NT2/D1 (cell line): ENCODE measurements around the gene MYO5A.

Experiments
- DNase-seq: peaks from one replicate; pipeline ENCODE4 v3.0.0-alpha.2; 2011; ENCODE audit warnings: low read depth, low spot score
- H3K27me3 ChIP-seq: 2 replicates; pipeline ENCODE4 v1.6.0; 2011; ENCODE audit warnings: mild to moderate bottlenecking; ENCODE audit not compliant: insufficient read length, insufficient read depth
- H3K36me3 ChIP-seq: 2 replicates; pipeline ENCODE4 v1.6.1; 2011; ENCODE audit warnings: mild to moderate bottlenecking, low read length, mixed read lengths; ENCODE audit not compliant: insufficient read depth, insufficient read length
- H3K4me1 ChIP-seq: 2 replicates; pipeline ENCODE4 v1.5.1; 2011; ENCODE audit not compliant: insufficient read depth, insufficient read length
- H3K4me3 ChIP-seq: 2 replicates; pipeline ENCODE4 v1.5.1; 2011; ENCODE audit warnings: low read depth; ENCODE audit not compliant: insufficient read length
- H3K9ac ChIP-seq: 2 replicates; pipeline ENCODE4 v1.6.0; 2011; ENCODE audit warnings: low read depth; ENCODE audit not compliant: insufficient read length
- H3K9me3 ChIP-seq: 2 replicates; pipeline ENCODE4 v1.5.1; 2011; ENCODE audit warnings: mild to moderate bottlenecking, low read length; ENCODE audit not compliant: insufficient read depth
- SUZ12 ChIP-seq: IDR thresholded peaks from 2 replicates; pipeline ENCODE4 v1.6.1; 2011; ENCODE audit not compliant: insufficient read length, insufficient read depth; ENCODE audit errors: extremely low read depth
- YY1 ChIP-seq: IDR thresholded peaks from 2 replicates; pipeline ENCODE4 v1.6.1; 2011; ENCODE audit not compliant: insufficient read length, insufficient read depth
- ZNF274 ChIP-seq: IDR thresholded peaks from 2 replicates; pipeline ENCODE4 v1.6.1; 2011; ENCODE audit warnings: mild to moderate bottlenecking, low read depth, low read length

The MYO5A gene

GRCh38 chr15:52277575-52277974 is 251.1 kb downstream of the MYO5A start:
- TF ChIP-seq YY1 (no peak), SUZ12 (no peak), ZNF274 (no peak)
- H3K27me3 ChIP-seq, result no peaks in the 10 kb centered on the region
- H3K36me3 ChIP-seq, result peaks cover 5% of the 10 kb centered on the region
- no peak for DNase-seq
- H3K4me1 ChIP-seq, result no peaks in the 10 kb centered on the region
- no peaks in the 10 kb centered on the region for H3K9me3 ChIP-seq
- H3K4me3 ChIP-seq, result no peak overlapping the region
- H3K9ac ChIP-seq, result peak overlapping the region; percentile 10

- TF ChIP-seq ZNF274 (no peak), SUZ12 (no peak)
- no peaks in the 10 kb centered on the region for H3K9me3 ChIP-seq
- H3K36me3 ChIP-seq, result peaks cover 5% of the 10 kb centered on the region
- DNase-seq, result no peak
- H3K4me3 ChIP-seq, result no peak overlapping the region
- no peak overlapping the region for H3K9ac ChIP-seq
- H3K27me3 ChIP-seq, result no peaks in the 10 kb centered on the region
- H3K4me1 ChIP-seq, result no peaks in the 10 kb centered on the region
Measured at GRCh38 chr15:52276256-52276770, 252.4 kb downstream of the MYO5A start.

- H3K27me3 ChIP-seq, result no peaks in the 10 kb centered on the region
- H3K4me1 ChIP-seq, result peaks cover 19% of the 10 kb centered on the region
- no peaks in the 10 kb centered on the region for H3K9me3 ChIP-seq
- no peak for DNase-seq
- TF ChIP-seq SUZ12, result no peak
- no peak for TF ChIP-seq ZNF274
- no peak for TF ChIP-seq YY1
- no peak overlapping the region for H3K9ac ChIP-seq
- peaks cover 3% of the 10 kb centered on the region for H3K36me3 ChIP-seq
- H3K4me3 ChIP-seq, result no peak overlapping the region
Measured at GRCh38 chr15:52263563-52264282, 265.0 kb downstream of the MYO5A start.

- H3K9ac ChIP-seq, result peak overlapping the region; percentile 13
- H3K4me1 ChIP-seq, result peaks cover 19% of the 10 kb centered on the region
- no peak for DNase-seq
- no peak overlapping the region for H3K4me3 ChIP-seq
- no peaks in the 10 kb centered on the region for H3K9me3 ChIP-seq
- H3K27me3 ChIP-seq, result no peaks in the 10 kb centered on the region
- TF ChIP-seq YY1 (no peak), SUZ12 (no peak), ZNF274 (no peak)
- H3K36me3 ChIP-seq, result peaks cover 3% of the 10 kb centered on the region
Measured at GRCh38 chr15:52262364-52262763, 266.3 kb downstream of the MYO5A start.

- no peak overlapping the region for H3K4me3 ChIP-seq
- H3K36me3 ChIP-seq, result peaks cover 3% of the 10 kb centered on the region
- H3K9ac ChIP-seq, result peak overlapping the region; percentile 36
- DNase-seq, result peak; percentile 87
- TF ChIP-seq ZNF274 (no peak), YY1 (peak; percentile 13), SUZ12 (no peak)
- H3K27me3 ChIP-seq, result no peaks in the 10 kb centered on the region
- peaks cover 19% of the 10 kb centered on the region for H3K4me1 ChIP-seq
- H3K9me3 ChIP-seq, result no peaks in the 10 kb centered on the region
Measured at GRCh38 chr15:52261498-52262242, 267.0 kb downstream of the MYO5A start.

- Histone ChIP-seq H3K9me3 (no peaks in the 10 kb centered on the region), H3K4me1 (peaks cover 16% of the 10 kb centered on the region), H3K9ac (peak overlapping the region; percentile 36), H3K4me3 (no peak overlapping the region), H3K36me3 (peaks cover 3% of the 10 kb centered on the region), H3K27me3 (no peaks in the 10 kb centered on the region)
- DNase-seq, result no peak
- TF ChIP-seq SUZ12, result no peak
- TF ChIP-seq ZNF274, result no peak
- TF ChIP-seq YY1, result no peak
Measured at GRCh38 chr15:52261026-52261425, 267.7 kb downstream of the MYO5A start.

GRCh38 chr15:52259503-52259902 is 269.2 kb downstream of the MYO5A start:
- Histone ChIP-seq H3K4me3 (no peak overlapping the region), H3K4me1 (peaks cover 14% of the 10 kb centered on the region), H3K9ac (no peak overlapping the region), H3K27me3 (no peaks in the 10 kb centered on the region), H3K9me3 (no peaks in the 10 kb centered on the region), H3K36me3 (peaks cover 3% of the 10 kb centered on the region)
- DNase-seq, result no peak
- TF ChIP-seq YY1 (no peak), SUZ12 (no peak), ZNF274 (no peak)
